WI38 (cell line): ENCODE results near the gene MYL10.

Experiments used
- H3K4me3 ChIP-seq: 2 replicates; pipeline ENCODE4 v1.5.1; 2011; ENCODE audit warnings: low read depth, mild to moderate bottlenecking, control low read depth, low read length
- CTCF ChIP-seq: IDR thresholded peaks from 2 replicates; pipeline ENCODE4 v1.5.1; 2012; ENCODE audit warnings: low read depth, mild to moderate bottlenecking, control low read depth, low read length

MYL10 gene

GRCh38 chr7:101620395-101620794, 8.7 kb downstream of the MYL10 start:
- TF ChIP-seq CTCF: no peak
- no peak overlapping the region for H3K4me3 ChIP-seq

GRCh38 chr7:101618916-101619315, 10.2 kb downstream of the MYL10 start:
- no peak for TF ChIP-seq CTCF
- no peak overlapping the region for H3K4me3 ChIP-seq

- H3K4me3 ChIP-seq: no peak overlapping the region
- no peak for TF ChIP-seq CTCF
These were observed 10.8 kb downstream of the MYL10 start for GRCh38 chr7:101618207-101618839.

GRCh38 chr7:101617451-101618206, 11.5 kb downstream of the MYL10 start:
- no peak for TF ChIP-seq CTCF
- no peak overlapping the region for H3K4me3 ChIP-seq

- no peak for TF ChIP-seq CTCF
- no peak overlapping the region for H3K4me3 ChIP-seq
These were observed 13.7 kb downstream of the MYL10 start for GRCh38 chr7:101615446-101615845.

- no peak overlapping the region for H3K4me3 ChIP-seq
- TF ChIP-seq CTCF: no peak
These were observed 14.2 kb downstream of the MYL10 start for GRCh38 chr7:101614939-101615302.

GRCh38 chr7:101614098-101614938, 14.8 kb downstream of the MYL10 start:
- no peak overlapping the region for H3K4me3 ChIP-seq
- no peak for TF ChIP-seq CTCF
